Chondrocyte (in vitro differentiated cells): ENCODE data around the gene AMMECR1L. TPM values are rescaled to one million over a fixed set of nuclear protein-coding genes. Genes with fewer than 3 reads are reported as not detected.

ENCODE experiments used
- DNase-seq: peaks from one replicate; pipeline ENCODE4 v3.0.0; 2021; ENCODE audit warnings: mixed read lengths, low spot score
- H3K27ac Mint-ChIP-seq: one replicate; pipeline ENCODE4 v1.8.0; 2021; ENCODE audit warnings: mild to moderate bottlenecking, moderate library complexity, mixed read lengths; ENCODE audit not compliant: unreplicated experiment
- H3K27me3 Mint-ChIP-seq: 2 replicates; pipeline ENCODE4 v1.8.0; 2021; ENCODE audit warnings: low read depth, mixed read lengths
- H3K36me3 Mint-ChIP-seq: 2 replicates; pipeline ENCODE4 v1.8.0; 2021; ENCODE audit warnings: low read depth, mixed read lengths
- H3K4me1 Mint-ChIP-seq: 2 replicates; pipeline ENCODE4 v1.8.0; 2021; ENCODE audit warnings: low read depth, mild to moderate bottlenecking, mixed read lengths
- H3K4me3 Mint-ChIP-seq: one replicate; pipeline ENCODE4 v1.8.0; 2021; ENCODE audit warnings: mild to moderate bottlenecking, moderate library complexity, mixed read lengths; ENCODE audit not compliant: unreplicated experiment
- H3K9me3 Mint-ChIP-seq: 2 replicates; pipeline ENCODE4 v1.8.0; 2021; ENCODE audit warnings: low read depth, mixed read lengths
- CTCF ChIP-seq: fragments of 200-600 bp; sonication (generic); IDR thresholded peaks from 2 replicates; pipeline ENCODE4 v1.5.0; 2021; ENCODE audit warnings: antibody characterized with exemption, mild to moderate bottlenecking, moderate library complexity
- total RNA-seq: library from RNA; stranded (reverse); gene quantifications from 3 replicates; pipeline ENCODE4 v1.2.1, GENCODE V29; 2021

The AMMECR1L gene
- total RNA-seq, 1 donor from 2014 or later: 25.4 TPM

GRCh38 chr2:127874378-127875269 lies 11.1 kb downstream of the AMMECR1L start:
- TF ChIP-seq CTCF: no peak

GRCh38 chr2:127873707-127874303 lies 12.0 kb downstream of the AMMECR1L start:
- H3K9me3 Mint-ChIP-seq: no peaks in the 10 kb centered on the region
- H3K36me3 Mint-ChIP-seq: peaks cover 20% of the 10 kb centered on the region
- H3K27ac Mint-ChIP-seq: peak overlapping the region; percentile 23
- no peak overlapping the region for H3K4me3 Mint-ChIP-seq
- no peaks in the 10 kb centered on the region for H3K27me3 Mint-ChIP-seq
- TF ChIP-seq CTCF: no peak
- no peak for DNase-seq
- peaks cover 16% of the 10 kb centered on the region for H3K4me1 Mint-ChIP-seq

More at GRCh38 chr2:127874378-127875269, 11.1 kb downstream of the AMMECR1L start:
- no peak for DNase-seq
- Mint-ChIP-seq H3K27ac (peak overlapping the region; percentile 52), H3K4me1 (peaks cover 20% of the 10 kb centered on the region), H3K9me3 (no peaks in the 10 kb centered on the region), H3K4me3 (no peak overlapping the region), H3K27me3 (no peaks in the 10 kb centered on the region), H3K36me3 (peaks cover 18% of the 10 kb centered on the region)

GRCh38 chr2:127872354-127872753 lies 13.4 kb downstream of the AMMECR1L start:
- Mint-ChIP-seq H3K4me3 (no peak overlapping the region), H3K36me3 (peaks cover 26% of the 10 kb centered on the region), H3K9me3 (no peaks in the 10 kb centered on the region), H3K27ac (no peak overlapping the region), H3K27me3 (no peaks in the 10 kb centered on the region), H3K4me1 (peaks cover 11% of the 10 kb centered on the region)
- TF ChIP-seq CTCF: no peak
- no peak for DNase-seq

GRCh38 chr2:127865926-127866325 lies 19.8 kb downstream of the AMMECR1L start:
- H3K4me3 Mint-ChIP-seq: no peak overlapping the region
- peaks cover 40% of the 10 kb centered on the region for H3K36me3 Mint-ChIP-seq

More at GRCh38 chr2:127865926-127866325, 19.8 kb downstream of the AMMECR1L start:
- DNase-seq: no peak
- TF ChIP-seq CTCF: no peak
- Mint-ChIP-seq H3K4me1 (no peaks in the 10 kb centered on the region), H3K27me3 (no peaks in the 10 kb centered on the region), H3K27ac (no peak overlapping the region), H3K9me3 (no peaks in the 10 kb centered on the region)
